Measurements from ENCODE around the gene ALB.
"Not testable (repeated sequence)": the region's sequence is repeated elsewhere in the genome, so short reads cannot be mapped to it uniquely, and the experiment has no call there.

ALB gene

GRCh38 chr4:73404042-73404441, at the start of gene ALB:
Gene ALB, plus strand, starts transcription at chr4:73404287. Its CDS starts 41 bp downstream, at chr4:73404328.
- no peak within 1 kb of the TSS for H3K4me3 ChIP-seq (ENCODE audit: low read depth, low read length)
- in situ Hi-C loops (cut with HindIII; ENCODE audit: low pct_ligation_motif_present, low sequenced_read_pairs): no loop called here
- TF ChIP-seq CTCF (IDR thresholded peaks at IDR 0.05; ENCODE audit: low read depth, low read length, missing control alignments): no peak
- no peaks in the 10 kb centered on the region for H3K36me3 ChIP-seq (replicated peaks)
- H3K27ac ChIP-seq: no peak within 1 kb of the TSS
- H3K27me3 ChIP-seq (replicated peaks): peaks cover 2% of the 10 kb centered on the region
- DNase-seq: no peak

GRCh38 chr4:73357174-73357573, 46.9 kb upstream of the ALB start:
- in situ Hi-C loops (cut with HindIII; ENCODE audit: low pct_ligation_motif_present, low sequenced_read_pairs); DNase-seq; H3K36me3 ChIP-seq (replicated peaks); H3K27me3 ChIP-seq (replicated peaks); H3K4me3 ChIP-seq (ENCODE audit: low read depth, low read length); H3K27ac ChIP-seq: not testable (repeated sequence)

GRCh38 chr4:73369506-73370199, 34.4 kb upstream of the ALB start:
- H3K27ac ChIP-seq; H3K4me3 ChIP-seq (ENCODE audit: low read depth, low read length); H3K27me3 ChIP-seq (replicated peaks); H3K36me3 ChIP-seq (replicated peaks); in situ Hi-C loops (cut with HindIII; ENCODE audit: low pct_ligation_motif_present, low sequenced_read_pairs); DNase-seq: not testable (repeated sequence)

GRCh38 chr4:73375328-73375741, 28.8 kb upstream of the ALB start:
- in situ Hi-C loops (cut with HindIII; ENCODE audit: low pct_ligation_motif_present, low sequenced_read_pairs): no loop called here
- DNase-seq: no peak
- Histone ChIP-seq H3K27ac (no peak overlapping the region), H3K36me3 (replicated peaks) (no peaks in the 10 kb centered on the region), H3K27me3 (replicated peaks) (peaks cover 2% of the 10 kb centered on the region), H3K4me3 (ENCODE audit: low read depth, low read length) (no peak overlapping the region)
- TF ChIP-seq CTCF (IDR thresholded peaks at IDR 0.05; ENCODE audit: low read depth, low read length, missing control alignments): no peak

- Histone ChIP-seq H3K27me3 (replicated peaks) (peaks cover 2% of the 10 kb centered on the region), H3K36me3 (replicated peaks) (no peaks in the 10 kb centered on the region), H3K27ac (no peak overlapping the region), H3K4me3 (ENCODE audit: low read depth, low read length) (no peak overlapping the region)
- no peak for TF ChIP-seq CTCF (IDR thresholded peaks at IDR 0.05; ENCODE audit: low read depth, low read length, missing control alignments)
- in situ Hi-C loops (cut with HindIII; ENCODE audit: low pct_ligation_motif_present, low sequenced_read_pairs): no loop called here
- DNase-seq: no peak
These were observed 27.8 kb upstream of the ALB start for GRCh38 chr4:73376251-73376650.

- TF ChIP-seq CTCF (IDR thresholded peaks at IDR 0.05; ENCODE audit: low read depth, low read length, missing control alignments): no peak
- Histone ChIP-seq H3K36me3 (replicated peaks) (no peaks in the 10 kb centered on the region), H3K27me3 (replicated peaks) (peaks cover 2% of the 10 kb centered on the region), H3K27ac (no peak overlapping the region), H3K4me3 (ENCODE audit: low read depth, low read length) (no peak overlapping the region)
- no peak for DNase-seq
- in situ Hi-C loops (cut with HindIII; ENCODE audit: low pct_ligation_motif_present, low sequenced_read_pairs): no loop called here
These were observed 27.1 kb upstream of the ALB start for GRCh38 chr4:73376976-73377375.

GRCh38 chr4:73378887-73379286, 25.2 kb upstream of the ALB start:
- no peak for DNase-seq
- in situ Hi-C loops (cut with HindIII; ENCODE audit: low pct_ligation_motif_present, low sequenced_read_pairs): no loop called here
- H3K27ac ChIP-seq: no peak overlapping the region
- no peak overlapping the region for H3K4me3 ChIP-seq (ENCODE audit: low read depth, low read length)
- H3K36me3 ChIP-seq (replicated peaks): no peaks in the 10 kb centered on the region
- no peak for TF ChIP-seq CTCF (IDR thresholded peaks at IDR 0.05; ENCODE audit: low read depth, low read length, missing control alignments)
- H3K27me3 ChIP-seq (replicated peaks): no peaks in the 10 kb centered on the region
